ENCODE results near the gene PDE5A. TPM values are rescaled to one million over a fixed set of nuclear protein-coding genes. Genes with fewer than 3 reads are reported as not detected.

Gene PDE5A
- total RNA-seq, 1 donor from 2014 or later: 7.6 TPM

DNA sequence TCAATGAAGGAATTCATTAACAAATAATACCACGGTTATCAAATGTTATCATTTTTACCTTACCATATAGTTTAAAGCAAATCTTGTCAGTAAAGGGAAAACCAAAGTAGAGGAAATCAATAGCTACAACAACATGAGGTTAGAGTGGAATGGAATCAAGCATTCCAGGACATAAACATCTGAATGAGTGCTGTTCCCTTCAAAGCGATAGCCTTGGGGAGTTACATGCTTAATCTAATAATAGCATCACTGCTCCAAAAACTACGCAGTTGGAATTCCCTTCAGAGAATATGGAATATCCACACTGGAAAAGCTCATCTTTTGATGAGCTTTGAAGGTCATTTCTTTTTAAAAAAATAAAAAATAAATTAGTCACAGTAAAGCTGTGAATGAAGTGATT, 31.2 kb downstream of the PDE5A start:
- intact Hi-C loops (cut with micrococcal nuclease): no loop called here
- ATAC-seq (peak; percentile 48), DNase-seq (no peak)

DNA sequence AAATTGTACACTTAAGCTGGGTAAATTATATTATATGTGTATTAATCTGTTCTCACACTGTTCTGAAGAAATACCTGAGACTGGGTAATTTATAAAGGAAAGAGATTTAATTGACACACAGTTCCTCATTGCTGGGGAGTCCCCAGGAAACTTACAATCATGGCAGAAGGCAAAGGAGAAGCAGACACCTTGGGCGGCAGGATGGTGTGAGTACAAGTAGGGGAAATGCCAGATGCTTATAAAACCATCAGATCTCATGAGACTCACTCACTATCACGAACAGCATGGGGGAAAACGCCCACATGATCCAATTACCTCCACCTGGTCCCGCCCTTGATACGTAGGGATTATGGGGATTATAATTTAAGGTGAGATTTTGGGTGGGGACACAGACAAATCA, 34.9 kb downstream of the PDE5A start:
- intact Hi-C loops (cut with micrococcal nuclease): no loop called here
- DNase-seq (no peak), ATAC-seq (no peak)

DNA sequence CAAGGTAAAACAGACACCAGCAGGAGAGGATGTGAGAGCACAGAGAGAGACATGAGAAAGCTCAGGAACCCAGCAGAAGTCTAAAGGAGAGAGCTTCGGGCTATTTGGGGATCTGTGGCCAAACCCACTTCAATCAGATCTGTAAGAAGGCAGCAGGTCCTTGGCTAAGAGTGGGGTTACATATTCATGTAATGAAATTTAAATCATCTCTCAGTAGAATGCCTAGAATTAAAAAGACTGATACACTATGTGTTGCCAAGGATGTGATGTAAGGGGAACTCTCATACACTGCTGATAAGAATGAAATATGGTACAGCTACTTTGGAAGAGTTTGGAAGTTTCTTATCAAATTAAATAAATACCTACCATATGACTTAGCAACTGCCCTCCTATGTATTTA, 35.8 kb downstream of the PDE5A start:
- no peak for DNase-seq
- no peak for ATAC-seq
- intact Hi-C loops (cut with micrococcal nuclease): no loop called here

DNA sequence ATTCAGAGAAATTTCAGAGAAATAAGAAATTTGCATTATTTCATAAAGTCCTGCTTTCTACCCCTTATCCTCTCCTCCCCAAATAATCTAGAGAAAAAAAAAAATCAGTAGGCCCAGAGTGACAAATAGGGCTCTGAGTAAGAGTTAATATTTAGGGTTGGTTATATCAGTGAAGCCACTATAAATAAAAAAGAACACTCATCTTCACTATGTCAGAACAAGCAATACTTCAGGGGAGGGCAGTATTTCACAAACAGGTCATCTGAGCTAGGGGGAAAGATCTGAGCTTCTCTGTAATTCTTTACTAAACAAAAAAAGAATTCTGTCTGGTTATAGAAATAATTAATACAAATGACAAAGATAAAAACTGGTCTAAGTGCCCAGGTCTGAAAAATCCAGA, 39.4 kb downstream of the PDE5A start:
- no peak for DNase-seq
- ATAC-seq: peak; percentile 64
- intact Hi-C loops (cut with micrococcal nuclease): no loop called here

DNA sequence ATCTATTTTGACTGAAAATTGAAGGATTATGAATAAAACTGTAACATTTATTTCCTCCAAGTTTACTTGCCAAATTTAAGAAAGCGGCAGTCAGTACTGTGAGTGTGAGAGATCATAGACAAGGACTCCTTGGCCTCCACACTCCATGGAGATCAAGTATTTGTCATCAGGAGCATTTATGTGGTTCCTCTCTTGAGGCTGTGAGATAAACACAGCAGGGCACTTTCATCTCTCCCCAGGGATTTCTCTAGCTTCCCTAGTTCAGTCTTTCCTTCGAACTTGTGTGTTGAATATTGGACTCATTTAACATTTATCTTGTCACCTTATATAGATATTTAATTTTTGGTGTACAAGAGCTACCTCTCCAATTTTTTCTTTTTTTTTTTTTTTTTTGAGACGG, 40.8 kb downstream of the PDE5A start:
- ATAC-seq: no peak
- DNase-seq: no peak
- intact Hi-C loops (cut with micrococcal nuclease): no loop called here

DNA sequence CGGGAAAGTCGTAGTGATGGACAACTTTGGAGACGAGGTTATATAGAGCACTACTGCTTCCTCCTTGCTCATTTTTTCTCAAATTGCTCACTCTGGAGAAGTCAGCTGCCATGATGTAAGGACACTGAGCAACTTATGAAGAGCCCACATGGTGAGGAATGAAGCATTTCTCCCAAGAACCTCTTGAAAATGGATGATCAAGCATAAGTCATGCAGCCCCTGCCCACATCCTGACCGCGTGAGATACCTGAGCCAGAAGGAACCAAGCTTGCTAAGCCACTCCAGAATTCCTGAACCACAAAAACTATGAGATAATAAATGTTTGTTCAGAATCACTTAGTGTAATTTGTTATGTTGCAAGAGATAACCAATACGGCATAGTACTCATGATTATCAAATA, 42.8 kb downstream of the PDE5A start:
- intact Hi-C loops (cut with micrococcal nuclease): no loop called here
- ATAC-seq (no peak), DNase-seq (no peak)

DNA sequence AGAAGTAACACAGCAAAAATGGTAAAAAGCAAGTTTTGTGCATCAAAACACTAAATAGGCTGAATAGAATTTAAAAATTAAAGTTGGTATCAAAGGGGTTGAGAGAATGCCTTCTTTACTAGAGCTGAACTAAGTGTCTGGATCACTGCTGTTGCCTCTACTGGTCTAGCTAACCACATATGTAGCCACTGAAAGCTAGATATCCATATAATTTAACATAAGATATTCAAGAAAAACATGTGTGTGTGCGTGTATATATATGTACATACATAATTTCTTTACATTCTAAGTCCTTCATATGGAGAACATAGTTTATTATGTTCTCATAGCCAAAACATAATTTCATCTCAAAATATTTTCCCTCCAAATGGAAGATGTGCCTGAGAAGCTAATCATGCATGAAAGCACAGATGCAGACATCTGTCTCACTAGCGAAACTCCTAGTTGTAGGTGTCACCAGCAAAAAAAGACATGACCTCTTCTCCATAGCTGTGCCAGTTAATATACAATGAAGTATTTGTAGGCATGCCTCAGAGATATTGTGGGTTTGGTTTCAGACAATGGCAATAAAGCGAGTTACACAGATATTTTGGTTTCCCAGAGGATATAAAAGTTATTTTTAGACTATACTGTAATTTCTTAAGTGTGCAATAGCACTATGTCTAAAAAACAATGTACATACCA, 47.3 kb downstream of the PDE5A start:
- ATAC-seq: no peak
- intact Hi-C loops (cut with micrococcal nuclease): no loop called here
- no peak for DNase-seq

DNA sequence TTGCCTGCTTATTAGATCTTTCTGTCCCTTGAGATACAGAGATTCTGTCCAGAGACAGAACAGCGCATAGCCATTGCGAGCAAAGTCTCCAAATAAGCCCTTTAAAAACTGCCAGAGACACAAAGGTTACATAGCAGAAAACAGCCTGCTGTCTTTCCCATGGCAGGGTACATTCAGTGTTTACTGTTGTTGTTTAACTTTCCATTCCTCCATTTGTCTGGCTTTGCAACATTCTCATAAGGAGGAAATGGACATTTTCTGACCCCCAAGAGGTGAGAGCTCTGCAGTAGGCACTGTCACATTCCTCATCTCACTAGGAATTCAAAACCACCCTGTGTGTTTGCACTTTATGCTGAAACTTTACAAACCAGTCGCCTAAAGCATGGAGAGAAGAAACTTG, 48.3 kb downstream of the PDE5A start:
- DNase-seq (no peak), ATAC-seq (no peak)
- intact Hi-C loops (cut with micrococcal nuclease): no loop called here

DNA sequence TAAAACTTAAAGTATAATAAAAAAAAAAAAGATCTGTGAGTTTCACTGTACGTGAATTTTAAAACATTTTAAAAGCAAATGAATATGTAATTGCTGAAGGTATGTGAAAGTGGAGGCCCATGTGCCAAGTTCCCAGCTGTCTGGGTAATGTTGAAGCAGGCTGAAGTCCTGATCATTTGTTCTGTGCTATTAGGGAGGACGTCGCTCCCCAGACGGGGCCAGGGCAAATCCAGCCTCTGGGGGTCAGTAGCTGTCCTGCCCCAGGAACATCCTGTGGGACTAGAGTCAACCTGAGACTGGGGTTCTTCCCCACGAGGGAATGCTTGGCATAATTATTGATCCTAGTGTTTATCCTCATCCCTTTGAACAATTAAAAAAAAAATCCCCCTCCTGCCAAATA, 48.8 kb downstream of the PDE5A start:
- DNase-seq (no peak), ATAC-seq (no peak)
- intact Hi-C loops (cut with micrococcal nuclease): no loop called here

DNA sequence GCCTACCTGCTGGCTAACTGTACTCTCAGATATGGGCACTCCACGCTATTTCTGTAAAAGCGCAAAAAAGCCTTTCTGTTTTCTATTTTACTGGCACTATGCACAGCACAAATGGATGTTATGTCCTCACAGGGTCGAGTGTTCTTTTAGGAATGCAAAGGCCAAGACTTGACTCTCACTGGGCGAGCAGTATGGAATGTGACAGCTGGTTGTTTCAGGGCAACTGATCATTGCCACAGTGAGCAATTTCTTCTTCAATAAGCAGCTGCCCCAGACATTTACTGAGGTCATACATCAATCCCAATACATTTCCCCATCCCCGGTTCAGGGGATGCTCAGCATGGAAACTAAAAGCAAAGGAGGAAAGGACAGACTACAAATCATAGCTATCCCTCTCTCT, 58.2 kb downstream of the PDE5A start:
- intact Hi-C loops (cut with micrococcal nuclease): no loop called here
- ATAC-seq (no peak), DNase-seq (no peak)

DNA sequence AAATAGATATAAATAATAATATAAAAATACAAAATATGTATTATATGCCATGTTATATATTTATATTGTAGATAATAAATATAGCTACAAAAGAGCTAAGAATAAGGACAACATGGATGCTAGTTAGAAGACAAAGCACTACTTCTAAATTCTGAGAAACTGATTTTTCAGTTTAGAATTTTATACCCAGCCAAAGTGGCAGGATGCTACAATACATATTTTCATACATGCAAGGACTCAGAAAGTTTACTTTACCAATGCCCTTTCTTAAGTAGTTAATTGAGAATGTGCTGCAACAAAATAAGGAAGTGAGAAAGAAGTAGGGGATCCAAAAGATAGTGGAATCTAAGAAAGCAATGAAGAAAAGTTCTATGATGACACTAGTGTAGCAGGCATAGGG, 64.5 kb downstream of the PDE5A start:
- no peak for ATAC-seq
- intact Hi-C loops (cut with micrococcal nuclease): no loop called here
- no peak for DNase-seq

DNA sequence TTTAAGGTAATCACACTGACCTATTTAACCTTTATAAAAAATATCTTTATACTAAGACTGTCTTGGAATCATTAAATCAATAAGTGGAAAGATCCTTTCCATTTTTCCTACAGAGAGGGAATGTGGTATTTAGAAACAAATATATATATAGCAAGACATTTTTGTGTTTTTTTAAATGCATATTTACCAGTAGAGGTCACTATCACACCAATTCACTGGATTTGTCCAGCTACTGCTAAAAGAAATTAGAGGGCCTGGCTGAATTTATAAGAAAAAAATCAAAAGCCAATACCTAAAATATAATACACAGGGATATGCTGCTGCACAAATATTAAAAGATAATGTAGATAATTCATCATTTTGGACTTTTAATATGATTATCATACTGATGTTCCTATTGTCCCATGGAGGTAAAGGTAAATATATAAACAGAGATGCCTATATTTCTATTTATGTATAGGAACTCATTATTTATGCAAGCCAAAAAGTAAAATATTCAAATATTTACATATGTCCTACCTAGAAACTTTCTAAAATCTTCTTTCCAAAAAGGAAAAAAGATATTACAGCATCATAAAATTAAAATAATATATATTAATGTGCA, 69.5 kb downstream of the PDE5A start:
- ATAC-seq (no peak), DNase-seq (no peak)
- intact Hi-C loops (cut with micrococcal nuclease): loop anchor here (5.0 to 10.0 kb wide), 2 partner anchors 68 to 486 kb away; partner anchors contain the start of gene PDE5A

DNA sequence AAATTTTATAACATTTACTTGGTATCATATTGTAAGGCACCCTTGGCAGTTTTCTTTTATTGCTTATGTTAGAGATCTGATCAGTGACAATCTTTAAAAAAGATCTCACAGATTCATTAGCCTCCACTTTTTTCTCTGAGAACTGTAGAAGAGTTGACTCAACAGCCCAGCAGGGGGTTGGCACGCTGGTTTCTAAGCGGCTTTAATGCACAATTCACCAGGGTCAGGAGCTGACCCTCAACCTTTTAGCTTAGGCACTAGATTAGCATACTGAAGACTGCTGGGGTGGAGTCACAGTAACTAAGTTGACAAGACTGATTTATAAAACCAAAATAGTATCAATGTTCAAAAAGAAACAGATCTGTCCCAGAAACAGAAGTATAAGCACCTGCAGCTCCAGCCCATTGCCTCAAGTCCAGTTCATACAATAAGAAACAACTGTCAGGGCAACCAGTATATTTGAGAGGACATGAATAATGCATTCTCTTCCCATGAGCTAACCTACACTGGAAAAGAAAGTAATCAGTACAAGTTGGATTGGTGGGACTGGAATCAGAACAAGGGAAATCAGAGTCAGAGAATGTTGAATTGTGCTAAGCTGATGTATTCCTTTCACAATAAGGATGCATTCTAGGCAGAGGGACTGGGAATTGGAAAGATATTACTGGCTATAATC, 77.6 kb downstream of the PDE5A start:
- intact Hi-C loops (cut with micrococcal nuclease): loop anchor here (10.0 kb wide), 1 partner anchor 494 kb away; no protein-coding TSS in a partner anchor
- ATAC-seq: peak; percentile 60
- DNase-seq: no peak

DNA sequence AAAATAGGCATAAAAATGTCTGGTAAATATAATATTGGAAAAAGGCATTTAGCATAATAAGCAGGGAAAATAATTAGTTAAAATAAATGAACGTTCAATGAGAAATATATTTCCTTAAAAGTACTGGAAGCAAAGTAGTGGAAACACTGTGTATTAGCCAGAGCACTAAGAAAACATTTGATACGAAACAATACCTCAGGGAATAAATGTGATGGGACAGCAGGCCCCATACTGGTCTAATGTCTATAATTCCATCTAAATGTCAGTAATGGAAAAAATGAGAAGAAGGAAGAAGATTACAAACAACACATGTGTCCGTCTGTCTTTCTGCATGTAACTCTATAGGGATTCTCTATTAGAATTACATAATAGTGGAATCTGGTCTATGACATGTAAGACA, 79.0 kb downstream of the PDE5A start:
- intact Hi-C loops (cut with micrococcal nuclease): loop anchor here (10.0 kb wide), 1 partner anchor 495 kb away; no protein-coding TSS in a partner anchor
- DNase-seq (no peak), ATAC-seq (peak; percentile 30)

DNA sequence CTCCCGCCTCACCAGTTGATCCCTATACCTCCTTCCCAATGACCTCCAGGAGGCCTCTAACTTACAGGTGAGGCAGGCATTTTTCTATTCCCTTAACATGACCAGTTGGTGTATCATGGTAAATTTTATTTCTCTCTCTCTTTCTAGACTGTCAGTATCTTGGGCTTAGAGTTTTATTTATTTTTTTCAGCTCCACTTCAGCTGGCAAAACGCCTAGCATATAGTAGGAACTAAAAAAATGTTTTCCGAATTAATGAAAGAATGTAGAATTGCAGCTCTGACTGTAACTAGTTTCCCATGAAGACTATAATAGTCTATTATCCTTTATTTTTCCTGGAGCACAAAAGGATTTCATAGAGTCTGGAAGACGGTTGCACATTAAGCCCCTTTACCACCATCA, 84.8 kb downstream of the PDE5A start:
- intact Hi-C loops (cut with micrococcal nuclease): no loop called here
- DNase-seq (no peak), ATAC-seq (no peak)

DNA sequence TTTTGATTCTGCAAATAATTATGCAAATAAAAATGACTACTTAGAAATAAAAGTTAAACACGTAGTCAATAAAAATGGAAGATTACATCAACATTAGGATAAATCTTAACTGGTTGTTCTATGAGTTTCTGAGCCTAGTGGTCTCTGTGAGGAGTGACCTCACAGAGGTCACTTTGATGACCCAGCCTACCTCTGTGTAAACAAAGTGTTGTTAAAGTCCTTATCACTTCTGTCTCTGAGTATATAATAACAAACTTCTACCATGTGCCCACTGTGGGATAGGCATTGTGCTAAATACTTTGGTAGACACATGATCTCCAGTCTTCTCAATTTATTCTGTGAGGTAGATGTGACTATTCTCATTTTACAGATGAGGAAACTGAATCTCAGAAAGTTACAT, 85.4 kb downstream of the PDE5A start:
- intact Hi-C loops (cut with micrococcal nuclease): no loop called here
- ATAC-seq (no peak), DNase-seq (no peak)

DNA sequence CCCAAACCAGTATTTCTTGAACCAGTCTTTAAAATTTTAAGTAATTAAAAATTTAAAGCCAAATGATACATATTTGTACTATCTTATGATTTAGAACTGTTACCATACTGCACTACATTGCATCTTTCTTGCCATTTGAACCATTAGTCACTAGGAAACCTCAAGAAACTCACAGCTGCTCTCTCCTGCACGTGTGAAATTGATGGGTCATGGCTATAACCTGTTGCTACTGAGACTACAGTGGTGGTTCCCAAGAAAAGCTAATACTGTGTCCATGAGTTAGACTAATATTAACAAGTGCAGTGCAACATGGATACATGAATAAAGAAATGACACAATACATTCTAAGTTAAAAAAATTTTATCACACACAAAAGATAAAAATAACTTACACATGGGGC, 88.4 kb downstream of the PDE5A start:
- DNase-seq (no peak), ATAC-seq (no peak)
- intact Hi-C loops (cut with micrococcal nuclease): no loop called here

DNA sequence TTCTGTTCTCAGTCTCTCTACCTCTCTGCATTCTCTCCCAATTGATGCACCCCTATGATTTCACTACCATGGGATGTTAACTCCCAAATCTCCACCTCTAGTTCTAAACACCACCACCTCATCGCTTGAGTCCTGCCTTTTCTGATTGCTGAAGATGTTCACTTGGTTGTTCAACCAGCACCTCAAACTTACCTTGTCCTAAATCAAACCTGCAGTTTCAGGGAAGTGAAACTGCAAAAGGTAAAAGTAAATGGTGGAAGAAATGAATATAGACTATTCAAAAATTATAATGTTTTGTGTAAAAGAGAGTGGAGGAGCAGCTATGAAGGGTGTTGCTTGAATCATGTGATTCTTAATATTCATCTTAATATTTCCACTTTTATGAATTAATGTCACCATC, 91.0 kb downstream of the PDE5A start:
- DNase-seq (no peak), ATAC-seq (no peak)
- intact Hi-C loops (cut with micrococcal nuclease): no loop called here

DNA sequence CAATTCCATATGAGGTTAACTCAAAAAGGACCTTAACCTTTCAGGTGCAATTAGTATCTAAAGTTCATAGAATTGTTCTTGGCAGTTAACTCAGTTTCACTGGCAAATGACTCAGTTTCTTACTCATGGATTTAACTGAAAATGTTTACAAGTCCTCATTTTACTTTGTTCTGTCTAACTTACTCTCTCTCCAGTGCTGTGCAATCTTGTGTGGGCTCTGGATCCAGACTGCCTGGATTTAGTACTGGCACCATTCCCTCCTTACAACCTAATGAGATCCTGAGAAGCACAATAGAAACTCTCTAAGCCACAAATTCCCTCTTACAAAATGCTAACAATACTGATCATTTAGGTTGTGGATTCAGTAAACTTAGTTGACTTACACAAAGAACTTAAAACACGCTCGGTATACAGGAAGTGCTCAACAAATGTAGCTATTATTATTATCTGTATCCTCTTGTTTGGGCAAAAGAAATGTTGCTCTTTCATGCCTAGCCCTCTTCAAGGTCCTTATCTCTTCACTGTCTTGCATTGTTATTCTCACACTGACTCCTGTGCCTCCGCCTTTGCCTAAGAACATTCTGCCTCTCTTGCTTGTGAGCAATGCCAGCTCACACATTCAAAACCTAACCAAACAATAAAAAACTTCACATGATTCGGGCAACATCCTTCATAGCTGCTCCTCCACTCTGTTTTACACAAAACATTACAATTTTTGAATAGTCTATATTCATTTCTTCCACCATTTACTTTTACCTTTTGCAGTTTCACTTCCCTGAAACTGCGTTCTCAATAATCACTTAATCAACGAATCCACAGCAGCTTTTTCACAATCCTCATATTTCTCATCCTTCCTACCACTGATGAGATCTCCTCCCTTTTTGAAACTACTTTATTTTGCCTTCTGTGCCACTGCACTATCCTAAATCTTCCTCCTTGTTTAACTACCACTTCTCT, 91.8 kb downstream of the PDE5A start:
- ATAC-seq (no peak), DNase-seq (no peak)
- intact Hi-C loops (cut with micrococcal nuclease): no loop called here

DNA sequence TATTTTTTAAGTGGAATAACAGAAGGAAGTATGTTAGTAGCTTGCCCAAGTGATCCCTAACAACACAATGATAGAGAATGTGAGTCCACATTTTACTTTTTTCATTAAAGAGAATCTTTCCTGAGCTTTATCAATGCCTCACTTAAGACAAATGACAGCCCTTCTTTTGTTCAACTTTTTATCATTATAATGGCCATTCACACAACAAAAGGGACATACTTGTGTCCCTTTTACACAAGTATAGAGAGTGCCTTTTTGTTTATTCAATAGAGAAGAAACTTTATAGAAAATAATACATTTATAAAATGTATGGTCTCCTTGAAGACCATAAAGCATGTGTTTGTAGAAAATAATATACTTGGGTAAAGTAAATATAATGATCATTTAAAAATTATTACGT, 96.3 kb downstream of the PDE5A start:
- intact Hi-C loops (cut with micrococcal nuclease): no loop called here
- DNase-seq (no peak), ATAC-seq (no peak)
